Testis (tissue), 3 donors: ENCODE data around the gene ICA1L. TPM values are rescaled to one million over a fixed set of nuclear protein-coding genes. Genes with fewer than 3 reads are reported as not detected.
A peak's percentile ranks its signal among the peaks of the same experiment; 100 is the strongest.

Source experiments
- DNase-seq: peaks from one replicate; pipeline ENCODE4 v3.0.0-alpha.2; 2019
- H3K27ac ChIP-seq, 2 donors: fragments of 200-600 bp; sonication (generic); one replicate each; pipeline ENCODE4 v1.5.1; 2019
- H3K27me3 ChIP-seq: fragments of 200-600 bp; sonication (generic); one replicate; pipeline ENCODE4 v1.5.1; 2019
- H3K36me3 ChIP-seq: fragments of 200-600 bp; sonication (generic); one replicate; pipeline ENCODE4 v1.5.1; 2017; ENCODE audit warnings: low read depth; ENCODE audit errors: missing control alignments
- H3K4me1 ChIP-seq: fragments of 200-600 bp; sonication (generic); one replicate; pipeline ENCODE4 v1.5.1; 2019
- H3K4me3 ChIP-seq, 2 donors: fragments of 200-600 bp; sonication (generic); one replicate each; pipeline ENCODE4 v1.5.1; 2017 to 2019
- H3K9me3 ChIP-seq: fragments of 200-600 bp; sonication (generic); one replicate; pipeline ENCODE4 v1.5.1; 2017
- CTCF ChIP-seq, 3 experiments: fragments of 450-650 bp in 2 of 3; fragments of 200-600 bp in 1 of 3; sonication (generic) in 1 of 3; IDR thresholded peaks; one replicate each; pipeline ENCODE4 v1.5.1; 2016 to 2019; ENCODE audit warnings: antibody characterized with exemption in 3 of 3, mild to moderate bottlenecking in 2 of 3, moderate library complexity in 1 of 3
- POLR2A ChIP-seq: fragments of 450-650 bp; IDR thresholded peaks from one replicate; pipeline ENCODE4 v1.6.1; 2017; ENCODE audit warnings: antibody characterized with exemption, mild to moderate bottlenecking, moderate library complexity
- WGBS, 2 donors: methylation state at CpG; one replicate each; pipeline ENCODE4 v1.1.5; 2018; 5-methylcytosine and 5-hydroxymethylcytosine counted together
- intact Hi-C: fragments of 100-400 bp; cut with DNase I; formaldehyde crosslinking; loops from one replicate; pipeline ENCODE4 v1.15.1; 2023; ENCODE audit warnings: low total_unique reads
- polyA plus RNA-seq: library from polyadenylated mRNA; stranded (reverse); fragments of 350-450 nt; fragmentation: Illumina TruSeq; extraction: RNeasy Lipid Tissue Mini Kit (QIAGEN cat#74804); gene quantifications from one replicate; pipeline ENCODE4 v1.2.3, GENCODE V29; 2014; ENCODE audit warnings: low read depth, low replicate concordance; ENCODE audit not compliant: insufficient read depth
- total RNA-seq, 2 donors: library from RNA; depleted of rRNA; stranded (reverse); fragments of >200 nt; gene quantifications; one replicate each; pipeline ENCODE4 v1.2.3, GENCODE V29; 2016

The ICA1L gene
- total and polyA plus RNA-seq, 3 donors from 2014 or later: 18.9 to 41.8 (median 36.0) TPM

- peak in 1 of 3 experiments; percentile 10 for TF ChIP-seq CTCF (IDR thresholded peaks at IDR 0.05)
- TF ChIP-seq POLR2A: no peak
- peak; percentile 28 for DNase-seq
- intact Hi-C loops: no loop called here
- 50 to 60% methylated on average over 6 of the region's 6 CpGs for WGBS, 2 donors
- H3K36me3 ChIP-seq: no peaks in the 10 kb centered on the region
- H3K27me3 ChIP-seq: no peaks in the 10 kb centered on the region
- no peaks in the 10 kb centered on the region for H3K9me3 ChIP-seq
- no peak overlapping the region for H3K4me3 ChIP-seq
- H3K27ac ChIP-seq: no peak overlapping the region
- H3K4me1 ChIP-seq: no peaks in the 10 kb centered on the region
Measured at GRCh38 chr2:202831242-202832220, 40.0 kb downstream of the ICA1L start.

- no peaks in the 10 kb centered on the region for H3K36me3 ChIP-seq
- H3K9me3 ChIP-seq: no peaks in the 10 kb centered on the region
- H3K4me1 ChIP-seq: no peaks in the 10 kb centered on the region
- no peaks in the 10 kb centered on the region for H3K27me3 ChIP-seq
- no peak overlapping the region for H3K27ac ChIP-seq
- no peak overlapping the region for H3K4me3 ChIP-seq
- DNase-seq: no peak
- TF ChIP-seq CTCF (IDR thresholded peaks at IDR 0.05) (no peak), POLR2A (no peak)
- WGBS, 2 donors: 92 to 95% methylated on average over 1 of the region's 1 CpG
- intact Hi-C loops: no loop called here
Measured at GRCh38 chr2:202824901-202825300, 46.7 kb downstream of the ICA1L start.

- no peak for DNase-seq
- Histone ChIP-seq H3K4me1 (peaks cover 10% of the 10 kb centered on the region), H3K4me3 (no peak overlapping the region), H3K27ac (no peak overlapping the region), H3K36me3 (no peaks in the 10 kb centered on the region), H3K9me3 (no peaks in the 10 kb centered on the region), H3K27me3 (no peaks in the 10 kb centered on the region)
- TF ChIP-seq POLR2A (no peak), CTCF (IDR thresholded peaks at IDR 0.05) (no peak)
- 91 to 92% methylated on average over 2 of the region's 2 CpGs for WGBS, 2 donors
- intact Hi-C loops: no loop called here
Measured at GRCh38 chr2:202822411-202822810, 49.2 kb downstream of the ICA1L start.

- 70 to 77% methylated on average over 7 of the region's 7 CpGs for WGBS, 2 donors
- no peak for DNase-seq
- Histone ChIP-seq H3K4me1 (peaks cover 20% of the 10 kb centered on the region), H3K27me3 (no peaks in the 10 kb centered on the region), H3K9me3 (no peaks in the 10 kb centered on the region), H3K36me3 (no peaks in the 10 kb centered on the region), H3K4me3 (no peak overlapping the region), H3K27ac (no peak overlapping the region)
- intact Hi-C loops: no loop called here
- no peak for TF ChIP-seq POLR2A
- TF ChIP-seq CTCF (IDR thresholded peaks at IDR 0.05): no peak
Measured at GRCh38 chr2:202821206-202822160, 50.1 kb downstream of the ICA1L start.
